HL-60/S4 treated with phorbol 12-myristate 13-acetate at 8.2 ng/mL for 4 days and 3 days (cell line): ENCODE measurements around the gene LRRC19.

ENCODE experiments used
- in situ Hi-C: fragments of 300-500 bp; cut with MboI; formaldehyde crosslinking; loops from 2 replicates; pipeline ENCODE4 v1.15.0; 2022; ENCODE audit warnings: low sequenced_read_pairs

LRRC19 gene

GRCh38 chr9:27005491-27005890 lies at the start of gene LRRC19:
Gene LRRC19 (minus strand): TSS chr9:27005672. CDS start chr9:26999694, 5,978 bp downstream.
- in situ Hi-C loops = no loop called here

- in situ Hi-C loops = no loop called here
Observed at GRCh38 chr9:27054841-27055240, 49.4 kb upstream of the LRRC19 start.

- in situ Hi-C loops = no loop called here
Observed at GRCh38 chr9:27054125-27054524, 48.7 kb upstream of the LRRC19 start.

GRCh38 chr9:27053369-27054022 lies 48.0 kb upstream of the LRRC19 start:
- in situ Hi-C loops = no loop called here

- in situ Hi-C loops = no loop called here
Observed at GRCh38 chr9:27047136-27047535, 41.7 kb upstream of the LRRC19 start.

- in situ Hi-C loops = no loop called here
Observed at GRCh38 chr9:27043176-27043575, 37.7 kb upstream of the LRRC19 start.

- in situ Hi-C loops = no loop called here
Observed at GRCh38 chr9:27042476-27042875, 37.0 kb upstream of the LRRC19 start.

GRCh38 chr9:27041746-27042145 lies 36.3 kb upstream of the LRRC19 start:
- in situ Hi-C loops = no loop called here

GRCh38 chr9:27037499-27037898 lies 32.0 kb upstream of the LRRC19 start:
- in situ Hi-C loops = no loop called here

- in situ Hi-C loops = no loop called here
Observed at GRCh38 chr9:27033815-27034403, 28.4 kb upstream of the LRRC19 start.

GRCh38 chr9:27029186-27029585 lies 23.7 kb upstream of the LRRC19 start:
- in situ Hi-C loops = no loop called here

GRCh38 chr9:27022920-27023319 lies 17.4 kb upstream of the LRRC19 start:
- in situ Hi-C loops = no loop called here

GRCh38 chr9:27019589-27019988 lies 14.1 kb upstream of the LRRC19 start:
- in situ Hi-C loops = no loop called here

GRCh38 chr9:27003426-27004077 lies 1.9 kb downstream of the LRRC19 start:
- in situ Hi-C loops = no loop called here

- in situ Hi-C loops = loop anchor here (25.0 kb wide), 2 partner anchors 109 to 259 kb away; partner anchors contain the start of gene CAAP1
Observed at GRCh38 chr9:26995810-26996209, 9.7 kb downstream of the LRRC19 start.

GRCh38 chr9:26983340-26983739 lies 22.1 kb downstream of the LRRC19 start:
- in situ Hi-C loops = loop anchor here (25.0 kb wide), 2 partner anchors 96 to 246 kb away; partner anchors contain the start of gene CAAP1

GRCh38 chr9:26975728-26976707 lies 29.5 kb downstream of the LRRC19 start:
- in situ Hi-C loops = loop anchor here (25.0 kb wide), 2 partner anchors 89 to 239 kb away; partner anchors contain the start of gene CAAP1

- in situ Hi-C loops = loop anchor here (25.0 kb wide), 2 partner anchors 88 to 238 kb away; partner anchors contain the start of gene CAAP1
Observed at GRCh38 chr9:26974927-26975326, 30.5 kb downstream of the LRRC19 start.

- in situ Hi-C loops = no loop called here
Observed at GRCh38 chr9:26973989-26974388, 31.5 kb downstream of the LRRC19 start.

- in situ Hi-C loops = no loop called here
Observed at GRCh38 chr9:26971721-26972120, 33.8 kb downstream of the LRRC19 start.

GRCh38 chr9:26956860-26957233 lies 48.6 kb downstream of the LRRC19 start:
- in situ Hi-C loops = no loop called here
